Ectodermal cell (in vitro differentiated cells): ENCODE measurements around the gene HOGA1.

ENCODE experiments used
- H3K27ac ChIP-seq: 2 replicates; pipeline ENCODE4 v1.7.0; 2013; ENCODE audit warnings: mild to moderate bottlenecking, low read depth, low read length; ENCODE audit not compliant: insufficient read depth, poor library complexity, severe bottlenecking
- H3K27me3 ChIP-seq: 2 replicates; pipeline ENCODE4 v1.7.0; 2013; ENCODE audit warnings: mild to moderate bottlenecking, low read length; ENCODE audit not compliant: insufficient read depth, control insufficient read depth, poor library complexity, severe bottlenecking
- H3K36me3 ChIP-seq: one replicate; pipeline ENCODE4 v1.7.0; 2013; ENCODE audit warnings: low read length; ENCODE audit not compliant: control insufficient read depth, insufficient read depth
- H3K4me1 ChIP-seq: one replicate; pipeline ENCODE4 v1.7.0; 2013; ENCODE audit warnings: low read length; ENCODE audit not compliant: control insufficient read depth, insufficient read depth
- H3K4me3 ChIP-seq: 2 replicates; pipeline ENCODE4 v1.7.0; 2013; ENCODE audit warnings: low read depth, low read length, control low read depth; ENCODE audit not compliant: insufficient read depth
- H3K9me3 ChIP-seq: 2 replicates; pipeline ENCODE4 v1.7.0; 2013; ENCODE audit warnings: mild to moderate bottlenecking, low read length, moderate library complexity; ENCODE audit not compliant: control insufficient read depth
- WGBS, 2 experiments: methylation state at CpG; one replicate each; pipeline ENCODE4 v1.1.7; 2013; ENCODE audit warnings: missing lambda C conversion rate in 2 of 2; 5-methylcytosine and 5-hydroxymethylcytosine counted together

Gene HOGA1

GRCh38 chr10:97608991-97609561, 24.9 kb downstream of the HOGA1 start:
- Histone ChIP-seq H3K27ac (no peak overlapping the region), H3K9me3 (no peaks in the 10 kb centered on the region), H3K36me3 (no peaks in the 10 kb centered on the region), H3K4me1 (no peaks in the 10 kb centered on the region), H3K27me3 (no peaks in the 10 kb centered on the region), H3K4me3 (no peak overlapping the region)
- WGBS, 2 experiments, result 93% methylated on average over 13 of the region's 13 CpGs

- WGBS, 2 experiments, result 84 to 85% methylated on average over 12 of the region's 12 CpGs
- Histone ChIP-seq H3K4me3 (no peak overlapping the region), H3K36me3 (no peaks in the 10 kb centered on the region), H3K27me3 (no peaks in the 10 kb centered on the region), H3K4me1 (no peaks in the 10 kb centered on the region), H3K9me3 (no peaks in the 10 kb centered on the region), H3K27ac (no peak overlapping the region)
Measured at GRCh38 chr10:97611473-97611872, 27.3 kb downstream of the HOGA1 start.

- H3K27ac ChIP-seq, result no peak overlapping the region
- H3K4me3 ChIP-seq, result no peak overlapping the region
- no peaks in the 10 kb centered on the region for H3K9me3 ChIP-seq
- H3K27me3 ChIP-seq, result no peaks in the 10 kb centered on the region
- 59 to 61% methylated on average over 2 of the region's 2 CpGs for WGBS, 2 experiments
- no peaks in the 10 kb centered on the region for H3K4me1 ChIP-seq
- H3K36me3 ChIP-seq, result no peaks in the 10 kb centered on the region
Measured at GRCh38 chr10:97612386-97612785, 28.2 kb downstream of the HOGA1 start.

GRCh38 chr10:97618285-97618684, 34.1 kb downstream of the HOGA1 start:
- H3K27ac ChIP-seq, result no peak overlapping the region
- no peaks in the 10 kb centered on the region for H3K4me1 ChIP-seq
- WGBS, 2 experiments, result 87 to 91% methylated on average over 4 of the region's 4 CpGs
- H3K27me3 ChIP-seq, result no peaks in the 10 kb centered on the region
- H3K9me3 ChIP-seq, result no peaks in the 10 kb centered on the region
- H3K36me3 ChIP-seq, result peaks cover 5% of the 10 kb centered on the region
- no peak overlapping the region for H3K4me3 ChIP-seq

GRCh38 chr10:97618733-97619132, 34.5 kb downstream of the HOGA1 start:
- Histone ChIP-seq H3K27me3 (no peaks in the 10 kb centered on the region), H3K9me3 (no peaks in the 10 kb centered on the region), H3K36me3 (peaks cover 5% of the 10 kb centered on the region), H3K4me1 (no peaks in the 10 kb centered on the region), H3K4me3 (no peak overlapping the region), H3K27ac (no peak overlapping the region)
- 95 to 96% methylated on average over 3 to 4 of the region's 4 CpGs for WGBS, 2 experiments

- H3K36me3 ChIP-seq, result peaks cover 5% of the 10 kb centered on the region
- no peaks in the 10 kb centered on the region for H3K9me3 ChIP-seq
- H3K4me3 ChIP-seq, result no peak overlapping the region
- no peaks in the 10 kb centered on the region for H3K27me3 ChIP-seq
- H3K4me1 ChIP-seq, result no peaks in the 10 kb centered on the region
- WGBS, 2 experiments, result 96 to 100% methylated on average over 1 of the region's 1 CpG
- no peak overlapping the region for H3K27ac ChIP-seq
Measured at GRCh38 chr10:97623277-97623676, 39.1 kb downstream of the HOGA1 start.

GRCh38 chr10:97627731-97628130, 43.5 kb downstream of the HOGA1 start:
- Histone ChIP-seq H3K27me3 (no peaks in the 10 kb centered on the region), H3K9me3 (no peaks in the 10 kb centered on the region), H3K36me3 (no peaks in the 10 kb centered on the region), H3K4me1 (no peaks in the 10 kb centered on the region), H3K4me3 (no peak overlapping the region), H3K27ac (no peak overlapping the region)
- WGBS, 2 experiments, result 92 to 97% methylated on average over 4 of the region's 4 CpGs

- Histone ChIP-seq H3K36me3 (no peaks in the 10 kb centered on the region), H3K4me1 (no peaks in the 10 kb centered on the region), H3K27ac (no peak overlapping the region), H3K9me3 (no peaks in the 10 kb centered on the region), H3K4me3 (no peak overlapping the region), H3K27me3 (no peaks in the 10 kb centered on the region)
- 92 to 96% methylated on average over 3 of the region's 3 CpGs for whole genome bisulfite sequencing, 2 experiments
Measured at GRCh38 chr10:97628228-97628627, 44.0 kb downstream of the HOGA1 start.

GRCh38 chr10:97629289-97629688, 45.1 kb downstream of the HOGA1 start:
- H3K4me3 ChIP-seq, result no peak overlapping the region
- no peaks in the 10 kb centered on the region for H3K4me1 ChIP-seq
- H3K27ac ChIP-seq, result no peak overlapping the region
- H3K9me3 ChIP-seq, result no peaks in the 10 kb centered on the region
- WGBS, 2 experiments, result 88 to 95% methylated on average over 5 of the region's 5 CpGs
- no peaks in the 10 kb centered on the region for H3K27me3 ChIP-seq
- H3K36me3 ChIP-seq, result no peaks in the 10 kb centered on the region

GRCh38 chr10:97631098-97631497, 46.9 kb downstream of the HOGA1 start:
- no peaks in the 10 kb centered on the region for H3K4me1 ChIP-seq
- H3K9me3 ChIP-seq, result no peaks in the 10 kb centered on the region
- no peaks in the 10 kb centered on the region for H3K36me3 ChIP-seq
- H3K27me3 ChIP-seq, result no peaks in the 10 kb centered on the region
- no peak overlapping the region for H3K4me3 ChIP-seq
- no peak overlapping the region for H3K27ac ChIP-seq
